Measurements from ENCODE around the gene MYCL. TPM values are rescaled to one million over a fixed set of nuclear protein-coding genes. Genes with fewer than 3 reads are reported as not detected.

Gene MYCL
- total RNA-seq, 3 donors from 2014 or later = 4.2 to 17.2 (median 9.4) TPM

DNA sequence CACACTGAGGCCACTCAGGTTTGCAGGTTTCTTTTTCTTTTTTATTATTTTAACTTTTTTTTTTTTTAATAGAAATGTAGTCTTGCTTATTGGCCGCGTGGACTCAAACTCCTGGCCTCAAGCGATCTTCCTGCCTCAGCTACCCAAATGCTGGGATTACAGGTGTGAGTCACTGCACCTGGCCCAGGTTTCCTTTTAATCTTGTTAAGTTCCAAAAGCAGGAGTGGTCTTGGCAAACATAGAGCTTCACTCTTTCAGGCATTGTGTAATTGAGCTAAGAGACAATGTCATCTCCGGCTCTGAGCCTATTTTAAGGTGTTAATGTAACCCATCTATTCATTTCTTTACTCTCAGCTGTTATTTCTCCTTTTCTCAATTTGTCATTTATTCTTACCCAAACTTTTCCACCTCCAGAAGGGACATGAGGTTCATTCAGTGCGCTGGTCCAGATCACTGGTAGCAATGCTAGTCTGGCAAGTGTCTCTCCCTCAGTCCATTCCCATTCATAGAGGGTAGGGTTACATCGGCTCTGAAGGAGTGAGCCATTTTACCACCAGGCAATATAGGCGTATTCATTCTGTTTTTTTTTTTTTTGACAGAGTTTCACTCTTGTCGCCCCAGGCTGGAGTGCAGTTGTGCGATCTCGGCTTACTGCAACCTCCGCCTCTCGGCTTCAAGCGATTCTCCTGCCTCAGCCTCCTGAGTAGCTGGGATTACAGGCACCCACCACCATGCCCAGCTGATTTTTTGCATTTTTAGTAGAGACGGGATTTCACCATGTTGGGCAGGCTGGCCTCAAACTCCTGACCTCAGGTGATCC, 42.0 kb upstream of the MYCL start:
- TF ChIP-seq, protein P1, sequence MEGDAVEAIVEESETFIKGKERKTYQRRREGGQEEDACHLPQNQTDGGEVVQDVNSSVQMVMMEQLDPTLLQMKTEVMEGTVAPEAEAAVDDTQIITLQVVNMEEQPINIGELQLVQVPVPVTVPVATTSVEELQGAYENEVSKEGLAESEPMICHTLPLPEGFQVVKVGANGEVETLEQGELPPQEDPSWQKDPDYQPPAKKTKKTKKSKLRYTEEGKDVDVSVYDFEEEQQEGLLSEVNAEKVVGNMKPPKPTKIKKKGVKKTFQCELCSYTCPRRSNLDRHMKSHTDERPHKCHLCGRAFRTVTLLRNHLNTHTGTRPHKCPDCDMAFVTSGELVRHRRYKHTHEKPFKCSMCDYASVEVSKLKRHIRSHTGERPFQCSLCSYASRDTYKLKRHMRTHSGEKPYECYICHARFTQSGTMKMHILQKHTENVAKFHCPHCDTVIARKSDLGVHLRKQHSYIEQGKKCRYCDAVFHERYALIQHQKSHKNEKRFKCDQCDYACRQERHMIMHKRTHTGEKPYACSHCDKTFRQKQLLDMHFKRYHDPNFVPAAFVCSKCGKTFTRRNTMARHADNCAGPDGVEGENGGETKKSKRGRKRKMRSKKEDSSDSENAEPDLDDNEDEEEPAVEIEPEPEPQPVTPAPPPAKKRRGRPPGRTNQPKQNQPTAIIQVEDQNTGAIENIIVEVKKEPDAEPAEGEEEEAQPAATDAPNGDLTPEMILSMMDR (IDR thresholded peaks at IDR 0.05) = no peak
- DNase-seq = no peak
- ATAC-seq = peak; percentile 43
- intact Hi-C loops (cut with DNase I, micrococcal nuclease) = no loop called here
- no peaks in the 10 kb centered on the region for H3K36me3 ChIP-seq (ENCODE audit: low read depth)
- peaks cover 4% of the 10 kb centered on the region for H3K4me1 ChIP-seq (ENCODE audit: low read depth)
- no peak overlapping the region for H3K4me3 ChIP-seq
- H3K9me3 ChIP-seq = no peaks in the 10 kb centered on the region

- H3K36me3 ChIP-seq (ENCODE audit: low read depth) = no peaks in the 10 kb centered on the region
- no peak for ATAC-seq
- H3K4me1 ChIP-seq (ENCODE audit: low read depth) = no peaks in the 10 kb centered on the region
- H3K4me3 ChIP-seq = no peak overlapping the region
- TF ChIP-seq, protein P1 (IDR thresholded peaks at IDR 0.05) = no peak
- H3K9me3 ChIP-seq = no peaks in the 10 kb centered on the region
- DNase-seq = no peak
- intact Hi-C loops (cut with DNase I, micrococcal nuclease) = no loop called here
Observed at GRCh38 chr1:39940980-39941871, 39.5 kb upstream of the MYCL start.

GRCh38 chr1:39940253-39940652, 38.5 kb upstream of the MYCL start:
- intact Hi-C loops (cut with DNase I, micrococcal nuclease) = no loop called here
- DNase-seq (no peak), ATAC-seq (no peak)
- Histone ChIP-seq H3K9me3 (no peaks in the 10 kb centered on the region), H3K36me3 (ENCODE audit: low read depth) (no peaks in the 10 kb centered on the region), H3K4me1 (ENCODE audit: low read depth) (no peaks in the 10 kb centered on the region), H3K4me3 (no peak overlapping the region)
- TF ChIP-seq, protein P1 (IDR thresholded peaks at IDR 0.05) = no peak

GRCh38 chr1:39938856-39939255, 37.1 kb upstream of the MYCL start:
- ATAC-seq = no peak
- intact Hi-C loops (cut with DNase I, micrococcal nuclease) = no loop called here

DNA sequence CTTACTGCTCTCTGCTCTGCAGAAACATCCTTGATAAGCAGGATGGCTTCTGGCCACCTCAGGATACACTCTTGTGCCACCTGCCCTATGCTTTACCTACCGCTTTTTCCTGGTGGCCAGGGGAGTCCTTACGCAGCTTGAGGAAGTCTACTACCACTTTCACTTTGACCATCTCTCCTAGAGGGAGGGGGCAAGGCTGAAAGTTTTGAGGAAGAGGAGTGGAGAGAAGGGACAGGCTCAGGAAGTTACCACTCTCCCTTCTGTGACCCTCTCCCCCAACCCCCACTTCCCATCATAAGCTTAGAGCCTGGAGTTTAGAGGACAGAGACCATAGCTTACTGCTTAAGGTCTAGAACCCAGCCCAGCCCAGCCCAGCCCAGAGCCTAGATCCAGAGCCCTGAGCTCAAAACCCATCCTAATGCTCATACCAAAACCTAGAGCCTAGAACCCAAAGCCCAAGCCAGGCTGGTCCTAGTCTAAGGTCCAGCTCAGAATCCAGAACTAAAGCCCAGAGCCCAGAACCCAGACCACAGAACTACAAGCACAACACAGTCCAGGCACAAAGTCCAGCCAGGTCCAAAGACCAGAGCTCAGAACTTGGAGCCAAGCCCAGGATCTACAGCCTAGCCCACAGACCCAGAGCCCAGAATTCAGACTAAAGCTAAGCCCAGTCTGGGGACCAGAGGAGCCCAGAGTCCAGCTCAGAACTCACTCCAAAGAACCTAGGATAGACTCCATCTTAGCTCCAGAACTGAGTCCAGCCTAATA, 35.2 kb upstream of the MYCL start:
- peak; percentile 16 for ATAC-seq
- no peak overlapping the region for H3K4me3 ChIP-seq
- intact Hi-C loops (cut with DNase I, micrococcal nuclease) = no loop called here
- H3K4me1 ChIP-seq (ENCODE audit: low read depth) = peaks cover 13% of the 10 kb centered on the region
- no peaks in the 10 kb centered on the region for H3K9me3 ChIP-seq
- H3K36me3 ChIP-seq (ENCODE audit: low read depth) = no peaks in the 10 kb centered on the region
- TF ChIP-seq, protein P1 (IDR thresholded peaks at IDR 0.05) = no peak
- DNase-seq = peak in 1 of 3 donors; percentile 35

More at GRCh38 chr1:39938856-39939255, 37.1 kb upstream of the MYCL start:
- Histone ChIP-seq H3K36me3 (ENCODE audit: low read depth) (no peaks in the 10 kb centered on the region), H3K9me3 (no peaks in the 10 kb centered on the region), H3K4me3 (no peak overlapping the region), H3K4me1 (ENCODE audit: low read depth) (peaks cover 8% of the 10 kb centered on the region)
- DNase-seq = no peak
- TF ChIP-seq, protein P1 (IDR thresholded peaks at IDR 0.05) = no peak
